PC-9 (cell line): ENCODE results near the gene DOCK7. TPM values are rescaled to one million over a fixed set of nuclear protein-coding genes. Genes with fewer than 3 reads are reported as not detected.

Experiments
- BruUV-seq: library from RNA; stranded (reverse); fragments of 400-500 nt; replicated peaks from 2 replicates; lab custom pipeline; 2021; lab: Mats Ljungman, UMichigan
- CTCF ChIA-PET: fragments of 300-600 bp; sonication (Branson Sonifier 250); formaldehyde crosslinking; loops from one replicate; lab custom pipeline; 2022; ENCODE audit warnings: antibody characterized with exemption; lab: Charles Lee
- POLR2A ChIA-PET: fragments of 300-600 bp; sonication (Branson Sonifier 250); formaldehyde crosslinking; loops from one replicate; lab custom pipeline; 2022; ENCODE audit warnings: antibody characterized with exemption; ENCODE audit not compliant: unreplicated experiment; lab: Charles Lee
- DNase-seq, 2 experiments: peaks; one replicate each; pipeline versions ENCODE4 v3.0.0 to v3.0.0-alpha.2; 2015 to 2022; ENCODE audit warnings: mixed read lengths in 1 of 2
- H2AFZ ChIP-seq: fragments of 200-600 bp; sonication (generic); 2 replicates; pipeline ENCODE4 v1.8.1; 2017; ENCODE audit warnings: antibody characterized with exemption
- H3F3A ChIP-seq: fragments of 200-600 bp; sonication (generic); 2 replicates; pipeline ENCODE4 v1.8.1; 2017; ENCODE audit warnings: antibody characterized with exemption, mild to moderate bottlenecking, low read depth; ENCODE audit not compliant: insufficient read depth
- H3K27ac ChIP-seq: fragments of 200-600 bp; sonication (generic); 2 replicates; pipeline ENCODE4 v1.6.1; 2016; ENCODE audit warnings: mixed run types
- H3K27me3 ChIP-seq: fragments of 200-600 bp; sonication (generic); 2 replicates; pipeline ENCODE4 v1.6.1; 2016; ENCODE audit warnings: low read depth, mixed run types; ENCODE audit not compliant: insufficient read depth
- H3K36me3 ChIP-seq: fragments of 200-600 bp; sonication (generic); 2 replicates; pipeline ENCODE4 v1.6.1; 2016; ENCODE audit warnings: low read depth, mixed run types
- H3K4me1 ChIP-seq: fragments of 200-600 bp; sonication (generic); replicated peaks from 2 replicates; pipeline ENCODE4 v1.6.1; 2016; ENCODE audit warnings: mixed run types; ENCODE audit not compliant: insufficient read depth
- H3K4me2 ChIP-seq: fragments of 200-600 bp; sonication (generic); 2 replicates; pipeline ENCODE4 v1.6.1; 2017; ENCODE audit warnings: mixed run types
- H3K4me3 ChIP-seq: fragments of 200-600 bp; sonication (generic); 2 replicates; pipeline ENCODE4 v1.6.1; 2016; ENCODE audit warnings: mixed run types
- H3K79me2 ChIP-seq: fragments of 200-600 bp; sonication (generic); 2 replicates; pipeline ENCODE4 v1.6.1; 2017; ENCODE audit warnings: low read depth, mixed run types
- H3K9me2 ChIP-seq: fragments of 200-600 bp; sonication (generic); 2 replicates; pipeline ENCODE4 v1.8.1; 2017; ENCODE audit warnings: mild to moderate bottlenecking; ENCODE audit not compliant: insufficient read depth
- H3K9me3 ChIP-seq: fragments of 200-600 bp; sonication (generic); 2 replicates; pipeline ENCODE4 v1.8.1; 2016; ENCODE audit warnings: low read depth; ENCODE audit not compliant: insufficient read depth
- H4K20me1 ChIP-seq: fragments of 200-600 bp; sonication (generic); 2 replicates; pipeline ENCODE4 v1.8.1; 2017; ENCODE audit not compliant: insufficient read depth
- CTCF ChIP-seq: fragments of 200-600 bp; sonication (generic); conservative IDR thresholded peaks from 2 replicates; pipeline ENCODE4 v1.6.1; 2017; ENCODE audit warnings: mixed run types, antibody characterized with exemption, mild to moderate bottlenecking, moderate library complexity
- EZH2 ChIP-seq: fragments of 200-600 bp; sonication (generic); IDR thresholded peaks from 2 replicates; pipeline ENCODE4 v1.8.0; 2017; ENCODE audit warnings: antibody characterized with exemption, low read depth
- intact Hi-C: fragments of 100-400 bp; cut with micrococcal nuclease; formaldehyde crosslinking; loops from one replicate; pipeline ENCODE4 v1.10.0; 2022; ENCODE audit not compliant: unreplicated experiment
- total RNA-seq: library from RNA; stranded (reverse); gene quantifications from 2 replicates; pipeline ENCODE4 v1.2.3, GENCODE V29; 2021

Gene DOCK7
- total RNA-seq, 1 experiment from 2014 or later: 34.0 TPM

- no peak for TF ChIP-seq EZH2
- TF ChIP-seq CTCF: no peak
- no peak overlapping the region for H3K4me2 ChIP-seq
- H3K4me1 ChIP-seq: peaks cover 3% of the 10 kb centered on the region; the same call in 1 of the 2 replicates
- H3K27ac ChIP-seq: no peak overlapping the region
- no peaks in the 10 kb centered on the region for H3K27me3 ChIP-seq
- no peak overlapping the region for H2AFZ ChIP-seq
- no peaks in the 10 kb centered on the region for H3F3A ChIP-seq
- POLR2A ChIA-PET: no interaction called here
- H3K4me3 ChIP-seq: no peak overlapping the region
- peaks cover 10% of the 10 kb centered on the region; the same call in 1 of the 2 replicates for H3K36me3 ChIP-seq
- no peaks in the 10 kb centered on the region; the same call in 1 of the 2 replicates for H3K9me2 ChIP-seq
- intact Hi-C loops: no loop called here
- BruUV-seq: no TSS peak
- DNase-seq: no peak
- H3K9me3 ChIP-seq: no peaks in the 10 kb centered on the region
- CTCF ChIA-PET: no interaction called here
- no peaks in the 10 kb centered on the region for H3K79me2 ChIP-seq
- no peaks in the 10 kb centered on the region for H4K20me1 ChIP-seq
Measured at GRCh38 chr1:62494137-62494536, 194.0 kb downstream of the DOCK7 start.

GRCh38 chr1:62493656-62494055, 194.5 kb downstream of the DOCK7 start:
- Histone ChIP-seq H3F3A (no peaks in the 10 kb centered on the region), H3K9me2 (no peaks in the 10 kb centered on the region; the same call in 1 of the 2 replicates), H3K27ac (no peak overlapping the region), H3K4me3 (no peak overlapping the region), H3K9me3 (no peaks in the 10 kb centered on the region), H3K4me1 (peaks cover 3% of the 10 kb centered on the region; the same call in 1 of the 2 replicates), H3K79me2 (no peaks in the 10 kb centered on the region), H3K27me3 (no peaks in the 10 kb centered on the region), H3K4me2 (no peak overlapping the region), H3K36me3 (peaks cover 13% of the 10 kb centered on the region; the same call in 1 of the 2 replicates), H2AFZ (no peak overlapping the region), H4K20me1 (no peaks in the 10 kb centered on the region)
- TF ChIP-seq EZH2 (no peak), CTCF (no peak)
- CTCF ChIA-PET: no interaction called here
- no peak for DNase-seq
- intact Hi-C loops: no loop called here
- no TSS peak for BruUV-seq
- POLR2A ChIA-PET: no interaction called here

- TF ChIP-seq EZH2 (no peak), CTCF (no peak)
- Histone ChIP-seq H3K4me1 (peaks cover 3% of the 10 kb centered on the region; the same call in 1 of the 2 replicates), H3K4me3 (no peak overlapping the region), H3K9me2 (no peaks in the 10 kb centered on the region; the same call in 1 of the 2 replicates), H2AFZ (no peak overlapping the region), H3K9me3 (no peaks in the 10 kb centered on the region), H3K36me3 (peaks cover 15% of the 10 kb centered on the region; the same call in 1 of the 2 replicates), H3K27me3 (no peaks in the 10 kb centered on the region), H3K27ac (no peak overlapping the region), H4K20me1 (no peaks in the 10 kb centered on the region), H3K79me2 (no peaks in the 10 kb centered on the region), H3K4me2 (no peak overlapping the region), H3F3A (no peaks in the 10 kb centered on the region)
- POLR2A ChIA-PET: no interaction called here
- DNase-seq: no peak
- intact Hi-C loops: no loop called here
- CTCF ChIA-PET: no interaction called here
- no TSS peak for BruUV-seq
Measured at GRCh38 chr1:62492521-62492920, 195.7 kb downstream of the DOCK7 start.
